ENCODE results near the gene TENM4.

DNA sequence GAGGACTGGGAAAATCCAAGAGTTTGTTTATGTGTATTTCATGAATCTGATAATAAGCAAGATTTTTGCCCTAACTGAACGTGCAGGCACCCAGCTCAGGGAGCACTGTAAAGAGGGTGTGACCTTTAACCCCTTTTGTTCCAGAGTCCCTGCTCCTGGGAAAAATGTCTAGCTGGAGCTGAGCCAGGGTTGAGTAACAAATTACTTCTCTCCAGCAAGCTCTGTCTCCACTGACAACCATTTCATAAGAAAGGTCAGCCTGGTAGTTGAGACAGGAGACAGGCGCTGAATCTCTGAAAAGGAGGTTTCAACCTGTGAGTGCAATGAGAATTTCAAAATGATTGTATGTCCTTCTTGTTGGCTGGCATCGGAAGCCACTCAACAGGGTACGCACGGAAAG is 709.8 kb downstream of the TENM4 start:
- TF ChIP-seq, protein P1, sequence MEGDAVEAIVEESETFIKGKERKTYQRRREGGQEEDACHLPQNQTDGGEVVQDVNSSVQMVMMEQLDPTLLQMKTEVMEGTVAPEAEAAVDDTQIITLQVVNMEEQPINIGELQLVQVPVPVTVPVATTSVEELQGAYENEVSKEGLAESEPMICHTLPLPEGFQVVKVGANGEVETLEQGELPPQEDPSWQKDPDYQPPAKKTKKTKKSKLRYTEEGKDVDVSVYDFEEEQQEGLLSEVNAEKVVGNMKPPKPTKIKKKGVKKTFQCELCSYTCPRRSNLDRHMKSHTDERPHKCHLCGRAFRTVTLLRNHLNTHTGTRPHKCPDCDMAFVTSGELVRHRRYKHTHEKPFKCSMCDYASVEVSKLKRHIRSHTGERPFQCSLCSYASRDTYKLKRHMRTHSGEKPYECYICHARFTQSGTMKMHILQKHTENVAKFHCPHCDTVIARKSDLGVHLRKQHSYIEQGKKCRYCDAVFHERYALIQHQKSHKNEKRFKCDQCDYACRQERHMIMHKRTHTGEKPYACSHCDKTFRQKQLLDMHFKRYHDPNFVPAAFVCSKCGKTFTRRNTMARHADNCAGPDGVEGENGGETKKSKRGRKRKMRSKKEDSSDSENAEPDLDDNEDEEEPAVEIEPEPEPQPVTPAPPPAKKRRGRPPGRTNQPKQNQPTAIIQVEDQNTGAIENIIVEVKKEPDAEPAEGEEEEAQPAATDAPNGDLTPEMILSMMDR (IDR thresholded peaks at IDR 0.05), result no peak
- TF ChIP-seq POLR2AphosphoS5 (IDR thresholded peaks at IDR 0.05) (no peak), POLR2A (IDR thresholded peaks at IDR 0.05) (no peak)
